Progenitor cell of endocrine pancreas (in vitro differentiated cells): Measurements from ENCODE around the gene KRTAP10-1. TPM values are rescaled to one million over a fixed set of nuclear protein-coding genes. Genes with fewer than 3 reads are reported as not detected.

ENCODE experiments used
- DNase-seq: peaks from one replicate; pipeline ENCODE4 v3.0.0; 2021; ENCODE audit warnings: low spot score; ENCODE audit not compliant: unreplicated experiment
- H3K27ac Mint-ChIP-seq: 2 replicates; pipeline ENCODE4 v1.8.0; 2021; ENCODE audit warnings: mild to moderate bottlenecking, moderate library complexity, mixed read lengths
- H3K27me3 Mint-ChIP-seq: 2 replicates; pipeline ENCODE4 v1.8.0; 2021; ENCODE audit warnings: mixed read lengths
- H3K36me3 Mint-ChIP-seq: 2 replicates; pipeline ENCODE4 v1.8.0; 2022; ENCODE audit warnings: mixed read lengths; ENCODE audit not compliant: insufficient read depth
- H3K4me1 Mint-ChIP-seq: 2 replicates; pipeline ENCODE4 v1.8.0; 2021; ENCODE audit warnings: low read depth, mixed read lengths
- H3K4me3 Mint-ChIP-seq: 2 replicates; pipeline ENCODE4 v1.8.0; 2021; ENCODE audit warnings: low read depth, mild to moderate bottlenecking, moderate library complexity, mixed read lengths
- H3K9me3 Mint-ChIP-seq: 2 replicates; pipeline ENCODE4 v1.8.0; 2021; ENCODE audit warnings: low read depth, mixed read lengths
- total RNA-seq: library from RNA; stranded (reverse); gene quantifications from 2 replicates; pipeline ENCODE4 v1.2.1, GENCODE V29; 2021
- TF ChIP-seq, protein P1 (sequence below): fragments of 200-600 bp; sonication (generic); IDR thresholded peaks from one replicate; pipeline ENCODE4 v1.5.0; 2021; ENCODE audit warnings: antibody characterized with exemption, mild to moderate bottlenecking; ENCODE audit not compliant: unreplicated experiment

KRTAP10-1 gene
- total RNA-seq, 1 donor from 2014 or later: not detected

GRCh38 chr21:44510508-44511218 is 29.3 kb downstream of the KRTAP10-1 start:
- DNase-seq: peak; percentile 81
- H3K27me3 Mint-ChIP-seq: no peaks in the 10 kb centered on the region
- no peak overlapping the region for H3K27ac Mint-ChIP-seq
- H3K9me3 Mint-ChIP-seq: no peaks in the 10 kb centered on the region
- H3K4me1 Mint-ChIP-seq: peaks cover 1% of the 10 kb centered on the region
- TF ChIP-seq, protein P1, sequence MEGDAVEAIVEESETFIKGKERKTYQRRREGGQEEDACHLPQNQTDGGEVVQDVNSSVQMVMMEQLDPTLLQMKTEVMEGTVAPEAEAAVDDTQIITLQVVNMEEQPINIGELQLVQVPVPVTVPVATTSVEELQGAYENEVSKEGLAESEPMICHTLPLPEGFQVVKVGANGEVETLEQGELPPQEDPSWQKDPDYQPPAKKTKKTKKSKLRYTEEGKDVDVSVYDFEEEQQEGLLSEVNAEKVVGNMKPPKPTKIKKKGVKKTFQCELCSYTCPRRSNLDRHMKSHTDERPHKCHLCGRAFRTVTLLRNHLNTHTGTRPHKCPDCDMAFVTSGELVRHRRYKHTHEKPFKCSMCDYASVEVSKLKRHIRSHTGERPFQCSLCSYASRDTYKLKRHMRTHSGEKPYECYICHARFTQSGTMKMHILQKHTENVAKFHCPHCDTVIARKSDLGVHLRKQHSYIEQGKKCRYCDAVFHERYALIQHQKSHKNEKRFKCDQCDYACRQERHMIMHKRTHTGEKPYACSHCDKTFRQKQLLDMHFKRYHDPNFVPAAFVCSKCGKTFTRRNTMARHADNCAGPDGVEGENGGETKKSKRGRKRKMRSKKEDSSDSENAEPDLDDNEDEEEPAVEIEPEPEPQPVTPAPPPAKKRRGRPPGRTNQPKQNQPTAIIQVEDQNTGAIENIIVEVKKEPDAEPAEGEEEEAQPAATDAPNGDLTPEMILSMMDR: peak; percentile 97
- H3K4me3 Mint-ChIP-seq: no peak overlapping the region
- no peaks in the 10 kb centered on the region for H3K36me3 Mint-ChIP-seq

GRCh38 chr21:44510109-44510507 is 29.9 kb downstream of the KRTAP10-1 start:
- no peaks in the 10 kb centered on the region for H3K9me3 Mint-ChIP-seq
- TF ChIP-seq, protein P1: no peak
- no peaks in the 10 kb centered on the region for H3K36me3 Mint-ChIP-seq
- H3K27ac Mint-ChIP-seq: no peak overlapping the region
- H3K27me3 Mint-ChIP-seq: no peaks in the 10 kb centered on the region
- peaks cover 3% of the 10 kb centered on the region for H3K4me1 Mint-ChIP-seq
- no peak overlapping the region for H3K4me3 Mint-ChIP-seq
- DNase-seq: no peak

GRCh38 chr21:44509539-44509938 is 30.5 kb downstream of the KRTAP10-1 start:
- TF ChIP-seq, protein P1: no peak
- H3K9me3 Mint-ChIP-seq: no peaks in the 10 kb centered on the region
- no peak overlapping the region for H3K4me3 Mint-ChIP-seq
- DNase-seq: no peak
- no peaks in the 10 kb centered on the region for H3K27me3 Mint-ChIP-seq
- no peak overlapping the region for H3K27ac Mint-ChIP-seq
- peaks cover 3% of the 10 kb centered on the region for H3K4me1 Mint-ChIP-seq
- H3K36me3 Mint-ChIP-seq: no peaks in the 10 kb centered on the region

GRCh38 chr21:44508711-44509445 is 31.1 kb downstream of the KRTAP10-1 start:
- Mint-ChIP-seq H3K9me3 (no peaks in the 10 kb centered on the region), H3K36me3 (no peaks in the 10 kb centered on the region), H3K27me3 (no peaks in the 10 kb centered on the region), H3K4me1 (peaks cover 3% of the 10 kb centered on the region), H3K4me3 (no peak overlapping the region), H3K27ac (no peak overlapping the region)
- no peak for DNase-seq
- TF ChIP-seq, protein P1: no peak

DNA sequence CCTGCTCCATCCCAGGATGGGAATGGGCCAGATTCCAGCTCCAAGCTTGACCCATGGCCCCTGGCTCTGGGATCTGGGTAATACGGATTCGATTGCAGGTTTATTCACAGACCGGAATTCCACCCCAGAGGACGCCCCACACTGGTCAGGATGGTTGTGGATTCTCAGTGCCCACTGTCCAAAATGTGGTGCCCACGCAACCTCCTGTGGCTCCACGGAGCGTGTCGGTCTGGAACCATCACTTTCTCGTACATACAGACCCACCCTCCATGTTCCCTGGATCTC is 31.6 kb downstream of the KRTAP10-1 start:
- Mint-ChIP-seq H3K9me3 (no peaks in the 10 kb centered on the region), H3K27ac (no peak overlapping the region), H3K4me1 (peaks cover 3% of the 10 kb centered on the region), H3K27me3 (no peaks in the 10 kb centered on the region), H3K36me3 (no peaks in the 10 kb centered on the region), H3K4me3 (no peak overlapping the region)
- no peak for DNase-seq
- TF ChIP-seq, protein P1: no peak
